ENCODE data around the gene DCANP1.

The DCANP1 gene

DNA sequence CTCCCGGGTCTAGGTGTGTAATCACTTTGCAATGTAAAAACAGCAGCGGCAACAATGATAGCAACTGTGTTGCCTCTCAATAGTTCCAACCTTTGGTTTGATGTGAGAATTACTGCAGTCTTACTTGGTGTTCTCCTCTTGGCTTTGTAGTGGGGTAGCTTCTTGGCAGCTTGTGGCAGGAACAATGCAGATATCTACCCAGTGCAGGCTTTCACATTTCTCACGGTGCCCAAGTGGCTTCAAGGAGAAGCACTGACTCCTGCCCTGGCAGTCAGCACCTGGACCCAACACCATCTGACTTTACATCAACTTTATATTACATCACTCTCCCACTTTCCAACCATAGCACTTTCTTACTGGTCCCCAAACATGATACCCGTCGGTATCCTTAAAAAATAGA, 33.4 kb upstream of the DCANP1 start:
- no peak for DNase-seq (ENCODE audit: low spot score)

DNA sequence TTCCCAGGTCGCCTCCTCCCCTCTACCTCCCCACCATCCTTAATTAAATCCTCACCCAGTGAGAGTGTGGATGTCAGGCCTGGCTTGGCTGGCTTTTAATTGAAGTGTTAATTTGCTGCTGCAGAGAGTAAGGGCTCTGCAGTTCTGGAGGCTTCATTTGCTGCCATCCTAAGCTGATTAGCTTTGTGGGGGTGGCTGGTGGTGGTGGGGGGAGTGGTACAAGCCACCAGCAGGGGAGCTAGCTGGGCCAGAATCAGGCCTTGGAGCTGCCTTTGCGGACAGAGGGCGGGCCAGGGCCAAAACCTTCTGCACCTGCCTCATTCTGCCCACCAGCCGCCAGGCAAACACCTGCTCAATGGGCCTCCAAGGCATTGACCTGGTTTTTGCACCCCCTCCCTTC, 31.8 kb upstream of the DCANP1 start:
- no peak for DNase-seq (ENCODE audit: low spot score)

DNA sequence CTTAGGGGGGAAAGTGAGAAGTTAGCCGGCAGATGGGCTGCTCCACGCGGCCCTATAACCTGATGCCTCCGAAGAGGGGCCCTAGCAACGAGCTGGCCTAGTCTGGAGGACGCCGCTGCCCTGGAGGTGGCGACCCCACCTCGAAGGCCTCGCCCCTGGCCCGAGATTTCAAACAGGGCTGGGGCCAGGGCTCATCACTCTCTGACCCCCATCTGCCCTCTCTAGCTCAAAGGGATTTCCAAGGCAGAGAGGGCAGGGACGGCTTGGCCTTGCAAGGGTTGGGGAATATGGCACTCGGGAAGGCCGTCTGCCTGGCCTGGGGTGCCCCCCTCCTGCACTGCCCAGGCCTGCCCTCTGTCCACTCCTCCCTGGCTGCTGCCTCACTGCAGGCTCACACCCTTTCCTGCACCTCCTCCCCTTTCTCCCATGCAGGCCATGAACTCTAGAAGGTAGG, 30.5 kb upstream of the DCANP1 start:
- DNase-seq (ENCODE audit: low spot score), result no peak

DNA sequence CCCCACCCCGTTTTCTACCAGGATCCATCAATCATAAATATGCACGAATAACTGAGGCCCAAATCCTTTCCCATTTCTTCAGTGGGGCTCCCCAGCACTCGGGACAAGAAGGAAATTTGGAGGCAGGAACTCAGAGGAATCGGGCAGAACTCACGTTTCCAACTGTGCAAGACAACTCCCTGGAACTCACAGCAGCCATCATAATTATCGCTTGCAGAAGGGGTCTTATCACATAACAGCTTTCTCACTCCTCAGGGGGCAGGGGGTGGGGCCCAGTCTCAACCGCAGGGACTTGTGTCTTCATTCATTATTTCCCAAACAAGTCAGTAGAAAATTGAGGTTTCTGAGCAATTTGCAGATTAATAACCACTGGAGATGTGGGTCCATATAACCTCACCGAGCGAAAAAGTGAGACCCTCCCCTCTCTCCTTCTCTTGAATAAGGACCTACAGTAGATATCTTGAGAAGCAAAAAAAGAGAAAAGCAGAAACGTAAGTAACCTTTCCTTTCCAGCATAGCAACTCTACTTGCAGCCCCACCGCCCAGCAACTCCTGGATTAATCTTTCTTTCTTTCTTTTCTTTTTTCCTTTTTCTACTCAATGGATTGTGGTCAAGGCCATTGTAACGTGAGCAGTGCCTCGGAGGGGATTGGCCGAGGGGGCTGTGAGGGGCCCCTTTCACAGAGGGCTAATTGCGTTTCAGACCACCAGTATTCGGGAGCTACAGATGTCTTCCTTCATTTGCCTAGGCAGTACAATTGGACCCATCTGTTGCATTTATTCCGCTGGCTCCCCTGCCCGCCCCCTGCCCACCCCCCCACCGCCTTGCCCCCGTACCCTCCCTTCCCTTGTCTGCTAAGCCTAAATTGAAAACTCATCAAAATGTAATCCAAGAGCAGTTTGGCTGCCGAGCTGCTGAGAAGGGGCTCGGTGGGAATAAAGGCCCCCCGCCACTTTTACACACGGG, 29.8 kb upstream of the DCANP1 start:
- no peak for DNase-seq (ENCODE audit: low spot score)

DNA sequence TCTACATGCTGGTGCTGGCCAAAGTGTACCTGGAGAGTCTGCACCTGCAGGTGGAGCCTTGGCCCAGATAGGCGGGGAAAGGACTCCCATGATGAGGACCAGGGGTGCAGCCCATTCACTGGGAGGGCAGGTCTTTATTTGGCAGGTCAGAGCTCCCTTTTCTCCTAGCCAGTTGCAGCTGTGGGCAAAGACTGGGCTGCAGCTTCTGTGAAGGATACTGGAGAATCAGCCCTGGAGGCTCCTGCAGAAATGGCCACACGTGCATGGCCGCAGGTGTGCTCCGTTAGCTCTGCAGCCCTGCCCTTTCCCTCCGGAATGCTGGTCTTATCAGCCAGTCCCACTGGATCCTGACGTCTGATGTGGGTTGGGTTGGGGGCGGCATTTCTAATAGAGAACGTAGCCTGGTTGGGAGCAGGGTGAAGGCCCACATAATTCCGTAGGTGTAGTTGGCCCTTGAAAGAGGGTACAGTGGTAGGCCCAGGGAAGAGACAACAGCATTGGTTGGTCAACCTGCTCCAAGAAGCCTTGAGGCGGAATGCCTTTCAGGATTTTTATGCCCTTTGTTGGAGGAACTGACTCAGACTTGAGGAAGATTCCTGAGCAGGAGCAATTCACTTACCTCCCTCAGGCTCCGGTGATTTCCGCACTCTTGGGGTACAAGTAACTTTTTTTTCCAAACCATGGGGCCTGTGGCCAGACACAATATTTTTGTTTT, 27.0 kb upstream of the DCANP1 start:
- DNase-seq (ENCODE audit: low spot score), result no peak

DNA sequence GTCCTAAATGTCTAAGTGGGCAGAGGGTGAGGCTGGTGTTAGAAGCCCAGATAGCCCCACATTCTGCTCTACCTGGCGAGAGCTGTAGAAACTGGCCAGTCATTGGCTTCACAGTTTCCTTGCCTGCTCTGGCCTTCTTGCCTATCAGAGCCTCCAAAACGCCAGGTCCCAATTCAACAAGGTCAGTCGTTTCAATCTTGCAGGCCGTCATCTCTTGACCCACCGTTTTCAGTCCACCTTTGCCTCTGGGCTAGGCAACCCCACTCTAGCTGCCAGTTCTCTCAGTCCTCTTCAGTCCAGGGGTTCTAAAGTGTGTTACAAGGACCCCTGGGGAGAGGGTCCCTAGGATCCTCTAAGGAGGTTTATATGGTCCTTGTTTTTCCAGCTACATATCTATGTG, 25.0 kb upstream of the DCANP1 start:
- no peak for DNase-seq (ENCODE audit: low spot score)

DNA sequence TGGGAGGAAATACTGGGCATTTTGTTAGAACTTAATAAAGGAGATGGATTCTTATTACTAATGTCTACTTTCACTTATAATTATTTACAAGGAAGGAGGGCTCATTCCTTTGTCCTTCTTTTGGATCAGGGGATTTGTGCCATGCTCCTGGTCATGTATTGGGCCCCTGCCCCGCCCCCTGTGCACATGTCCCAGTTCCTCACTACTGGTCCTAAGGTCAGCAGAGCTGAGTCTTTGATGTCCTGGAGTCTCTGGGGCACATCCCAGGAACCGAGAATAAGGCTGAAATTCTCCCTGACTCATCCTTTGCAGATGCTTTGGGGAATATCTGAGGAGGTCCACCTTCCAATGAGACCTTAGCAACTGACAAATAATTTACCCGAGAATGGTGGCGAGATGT, 24.6 kb upstream of the DCANP1 start:
- no peak for DNase-seq (ENCODE audit: low spot score)

DNA sequence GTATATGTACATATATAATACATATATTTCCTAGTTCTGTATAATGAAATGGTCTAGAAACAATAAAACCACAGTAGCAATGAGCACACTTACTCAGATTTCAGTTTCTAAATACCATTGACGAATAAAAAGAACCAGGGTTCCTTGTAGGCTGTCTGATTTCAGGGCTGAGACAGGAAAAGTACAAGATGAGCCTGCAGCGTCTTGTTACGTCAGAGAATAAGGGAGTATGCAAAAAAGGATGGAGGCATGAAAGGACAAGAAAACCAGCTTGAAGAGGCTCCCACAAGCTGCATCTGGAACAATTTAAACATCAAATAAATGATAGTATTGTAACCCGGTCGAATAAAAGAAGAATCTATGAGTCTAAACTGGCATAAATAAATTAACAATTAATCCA, 22.8 kb upstream of the DCANP1 start:
- DNase-seq (ENCODE audit: low spot score), result no peak

DNA sequence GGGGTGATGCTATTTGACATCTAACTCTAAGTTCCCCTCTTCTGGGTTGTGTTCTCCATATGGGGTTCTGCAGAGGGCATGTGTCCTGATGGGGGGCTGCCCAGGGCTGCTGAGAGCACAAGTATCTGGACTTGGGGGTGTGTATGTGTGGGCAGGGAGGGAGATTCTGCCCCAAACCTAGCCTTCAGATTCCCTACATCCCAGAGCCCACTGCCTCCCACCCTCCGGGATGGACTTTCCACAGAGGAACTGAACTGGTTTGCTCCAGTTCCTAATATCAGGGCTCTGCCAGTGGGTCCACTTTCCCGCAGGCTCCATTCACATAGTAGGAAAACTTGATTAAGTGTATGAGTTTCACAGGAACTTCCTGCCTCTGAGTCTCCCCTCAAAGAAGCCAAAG, 21.4 kb upstream of the DCANP1 start:
- DNase-seq (ENCODE audit: low spot score), result no peak

DNA sequence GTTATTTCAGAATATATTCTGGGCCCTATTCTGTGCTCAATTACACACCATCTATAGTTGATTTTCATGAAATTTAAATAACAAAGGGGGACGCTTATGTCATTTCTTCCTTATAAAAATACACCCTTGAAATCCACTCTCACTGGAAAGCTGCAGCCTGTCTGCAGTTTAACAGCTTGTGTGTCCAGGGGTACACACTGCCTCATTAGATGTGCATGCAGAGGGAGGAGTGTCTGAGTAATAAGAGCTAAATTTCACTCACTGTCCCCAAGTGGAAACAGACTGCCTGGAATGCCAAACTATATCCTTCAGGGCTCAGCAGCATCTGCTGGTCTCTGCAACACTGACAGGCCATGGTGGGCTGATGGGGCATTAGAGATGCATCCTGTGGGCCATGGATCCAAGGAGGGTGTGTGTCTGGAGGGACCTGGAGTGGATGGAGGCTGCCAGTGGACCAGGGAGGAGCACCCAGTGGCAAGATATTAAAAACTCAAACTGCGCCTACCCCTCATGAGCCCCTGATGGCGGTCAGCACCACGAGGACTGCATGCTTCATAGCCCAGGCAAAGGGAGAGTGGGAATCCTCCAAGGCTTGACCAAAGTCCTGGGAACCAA, 20.8 kb upstream of the DCANP1 start:
- no peak for DNase-seq (ENCODE audit: low spot score)

DNA sequence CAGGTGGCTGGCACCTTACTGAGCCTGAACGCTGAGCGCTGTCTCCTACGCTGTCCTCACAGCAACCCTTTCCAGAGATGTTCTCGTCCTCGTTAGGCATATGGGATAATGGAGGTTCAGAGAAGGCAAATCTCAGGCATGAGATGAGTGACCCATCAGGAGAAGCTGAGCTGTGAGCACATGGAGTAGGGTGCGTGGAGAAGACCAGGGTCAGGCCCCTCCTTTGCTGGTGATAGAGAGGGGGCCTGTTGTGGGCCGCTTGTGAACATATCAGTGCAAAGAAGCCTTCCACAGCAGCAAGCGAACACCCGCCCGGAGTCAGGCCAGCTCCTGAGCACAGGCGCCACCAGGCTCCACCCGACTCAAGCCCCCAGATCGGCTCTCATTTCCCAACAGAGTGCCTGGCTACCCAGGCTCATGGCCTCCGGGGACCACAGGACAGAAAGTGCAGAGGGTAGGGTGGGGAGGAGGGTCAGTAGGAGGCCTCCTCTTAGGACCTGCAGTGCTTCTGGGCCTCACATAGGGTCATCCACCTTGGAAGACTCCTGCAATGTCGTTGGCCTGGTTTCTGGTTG, 20.0 kb upstream of the DCANP1 start:
- DNase-seq (ENCODE audit: low spot score), result no peak

DNA sequence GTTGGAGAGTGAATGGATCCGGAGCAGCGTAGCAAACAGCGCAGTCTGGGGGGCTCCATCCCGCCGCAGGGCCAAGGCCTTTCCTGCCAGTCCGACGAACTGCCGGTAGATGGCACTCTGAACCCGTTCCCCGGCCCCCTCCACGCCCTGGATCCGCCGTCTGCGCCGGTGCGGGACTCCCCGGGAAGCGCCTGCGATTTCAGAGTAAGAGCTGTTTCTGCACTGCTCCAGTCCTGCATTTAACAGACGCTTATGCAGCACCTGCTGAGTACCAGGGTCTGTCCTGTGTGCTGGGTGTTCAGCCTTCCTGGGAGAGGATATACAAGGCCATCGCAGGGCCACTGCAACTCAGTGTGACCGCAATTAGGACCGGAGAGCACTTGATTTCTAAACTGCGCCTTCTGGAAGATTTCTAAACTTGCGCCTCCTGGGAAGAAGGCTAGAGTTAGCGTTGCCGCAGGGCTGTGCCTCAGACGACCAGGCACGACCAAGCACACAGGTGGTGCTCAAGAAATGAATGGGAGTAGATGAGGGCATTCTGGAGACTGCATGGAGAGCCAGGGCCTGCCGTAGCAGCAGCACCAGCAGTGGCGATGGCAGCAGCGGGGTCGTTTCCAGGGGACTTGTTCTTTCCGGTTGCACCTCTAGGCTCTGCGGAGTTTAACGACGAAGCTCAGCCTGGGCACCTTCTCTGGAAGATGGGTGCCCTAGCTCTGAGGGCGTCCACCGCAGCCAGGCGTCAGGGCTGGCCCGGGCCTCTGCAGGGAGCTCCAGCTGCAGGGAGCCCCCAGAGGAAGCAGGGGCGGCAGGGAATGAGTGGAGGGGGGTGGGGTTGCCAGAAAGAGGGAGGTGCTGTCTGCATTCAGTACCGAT, 19.3 kb upstream of the DCANP1 start:
- DNase-seq (ENCODE audit: low spot score), result peak; percentile 68

DNA sequence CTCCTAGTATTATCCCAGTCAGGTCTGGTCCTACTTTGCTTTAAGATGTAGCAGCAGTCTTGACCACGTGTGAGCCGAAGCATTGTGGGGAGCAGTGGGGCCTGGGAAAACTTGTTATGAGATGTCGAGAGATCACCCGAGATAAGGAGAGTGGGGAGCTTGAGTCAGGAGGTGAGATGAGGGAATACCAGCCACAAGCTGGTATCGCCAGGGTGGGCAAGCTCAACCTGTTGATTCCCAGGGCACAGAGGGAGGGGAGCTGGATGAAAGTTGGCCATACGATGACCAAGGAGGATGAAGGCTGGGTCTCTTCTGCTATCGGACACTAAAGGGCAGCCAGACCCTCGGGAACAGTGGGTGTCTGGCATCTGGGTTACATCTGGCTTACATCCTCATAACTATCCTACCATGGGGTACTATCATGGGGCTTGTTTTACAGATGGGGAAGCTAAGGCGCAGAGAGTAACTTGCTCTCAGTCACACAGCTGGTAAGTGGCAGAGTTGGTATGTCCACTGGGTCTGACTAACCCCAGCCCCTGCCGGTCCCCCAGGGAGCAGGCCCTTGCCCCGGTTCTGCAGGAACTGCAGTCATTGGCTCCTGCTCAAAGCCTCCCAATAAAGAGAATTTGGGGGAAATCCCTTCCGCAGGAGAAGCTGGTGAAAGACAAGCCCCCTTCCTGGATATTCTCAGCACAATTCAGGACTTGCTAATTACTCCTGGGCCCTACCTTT, 18.4 kb upstream of the DCANP1 start:
- DNase-seq (ENCODE audit: low spot score), result no peak

DNA sequence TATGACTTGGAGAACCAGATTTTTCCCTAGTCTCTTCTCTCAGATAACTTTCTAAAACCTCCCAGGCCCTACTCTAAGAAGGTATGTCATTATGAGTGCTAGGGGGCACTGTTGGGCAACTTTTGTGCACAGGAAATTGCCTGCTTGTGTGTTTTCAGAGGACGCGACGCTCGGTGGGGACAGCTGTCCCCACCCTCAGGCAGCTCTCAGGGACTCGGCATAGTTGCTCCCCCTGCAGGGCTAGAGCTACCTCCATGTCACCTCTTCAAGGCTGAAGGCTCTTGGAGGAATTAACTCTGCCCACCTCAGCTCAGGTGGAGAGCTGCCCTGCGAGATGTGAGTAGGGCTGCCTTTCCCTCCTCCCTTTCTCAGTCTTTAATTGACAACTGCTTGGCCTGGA, 15.2 kb upstream of the DCANP1 start:
- peak; percentile 68 for DNase-seq (ENCODE audit: low spot score)

DNA sequence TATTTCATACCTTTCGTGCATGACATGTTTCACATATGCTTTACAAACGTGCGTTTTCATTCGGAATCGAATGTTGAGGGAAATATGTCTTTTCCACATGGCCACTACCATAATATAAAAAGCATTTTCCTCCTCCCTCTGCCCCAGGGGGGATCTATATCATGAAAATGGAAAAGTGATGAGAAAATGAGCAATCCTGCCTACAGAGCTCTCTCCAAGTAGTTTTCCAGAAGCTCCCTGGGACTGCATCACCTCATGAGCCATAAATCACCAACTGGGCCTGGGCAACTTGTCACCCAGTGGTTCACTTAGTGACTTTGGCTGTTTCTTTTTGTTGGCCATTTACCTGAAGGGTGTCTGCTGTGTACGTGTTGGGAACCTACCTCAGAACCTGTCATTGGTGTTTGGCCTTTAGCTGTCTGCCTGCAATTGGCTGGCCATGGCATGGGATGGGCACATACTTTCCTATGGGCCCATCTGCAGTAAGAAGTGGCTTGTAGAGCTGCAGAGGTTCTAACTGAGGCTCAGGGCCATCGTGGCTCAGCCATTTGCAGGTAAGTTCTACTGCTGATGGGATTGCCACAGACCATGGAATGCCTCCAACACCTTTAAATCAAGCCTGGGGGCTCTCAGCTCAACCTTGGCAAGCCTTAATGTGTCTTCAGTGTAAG, 14.5 kb upstream of the DCANP1 start:
- no peak for DNase-seq (ENCODE audit: low spot score)

DNA sequence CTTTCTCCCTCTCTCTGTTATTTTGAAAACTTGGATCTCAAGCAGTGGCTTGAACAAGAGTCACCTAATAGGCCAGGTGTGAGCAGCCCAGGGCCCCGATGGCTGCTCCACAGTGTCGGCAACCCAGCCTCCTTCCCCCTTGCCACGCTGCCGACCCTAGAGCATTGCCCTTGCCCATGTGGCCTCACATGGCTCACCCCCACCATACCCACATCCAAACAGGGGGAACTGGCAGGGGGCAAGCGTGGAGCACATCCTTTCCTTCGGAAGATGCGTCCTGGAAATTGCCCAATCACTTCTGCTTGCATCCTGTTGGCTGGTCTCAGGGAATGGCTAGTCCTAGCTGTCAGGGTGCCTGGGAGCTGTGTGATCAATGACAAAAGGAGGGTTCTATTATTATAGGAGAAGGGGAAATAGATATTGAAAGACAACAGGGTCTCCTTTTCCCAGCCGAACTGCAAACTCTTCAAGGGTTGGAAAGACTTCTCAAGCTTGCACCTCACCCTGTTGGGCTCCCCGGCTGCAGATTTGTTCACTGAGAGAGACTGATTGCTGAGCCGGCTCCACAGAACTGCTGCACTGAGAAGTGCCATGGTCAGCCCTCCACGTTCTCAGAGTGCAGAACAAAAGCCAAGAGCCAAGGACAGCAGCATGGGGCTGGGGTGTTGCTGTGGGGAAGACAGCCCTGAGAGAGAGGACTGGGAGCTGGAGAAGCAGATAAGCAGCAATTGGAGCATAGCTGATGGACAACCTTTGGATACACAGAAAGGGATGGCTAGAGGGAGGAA, 13.3 kb upstream of the DCANP1 start:
- DNase-seq (ENCODE audit: low spot score), result no peak

DNA sequence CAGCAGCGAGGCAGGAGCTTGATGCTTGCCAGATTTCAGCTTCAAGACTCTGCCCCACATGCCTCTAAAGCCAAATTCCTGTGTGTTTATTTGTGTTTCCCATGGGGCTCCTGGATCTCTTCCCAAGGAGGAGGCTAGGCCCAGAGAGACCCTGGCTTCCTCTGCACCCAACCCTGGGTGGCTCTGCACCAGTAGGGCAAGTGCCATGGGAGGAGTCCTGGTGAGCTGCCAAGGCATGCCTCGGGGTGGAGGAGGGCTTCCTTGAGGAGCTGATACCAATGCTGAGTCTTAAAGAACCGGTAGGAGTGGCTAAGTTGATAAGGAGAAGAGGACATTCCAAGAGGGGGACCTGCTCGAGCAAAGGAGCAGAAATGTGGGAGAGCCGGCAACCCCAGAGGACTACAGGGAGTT, 11.8 kb upstream of the DCANP1 start:
- DNase-seq (ENCODE audit: low spot score), result no peak

DNA sequence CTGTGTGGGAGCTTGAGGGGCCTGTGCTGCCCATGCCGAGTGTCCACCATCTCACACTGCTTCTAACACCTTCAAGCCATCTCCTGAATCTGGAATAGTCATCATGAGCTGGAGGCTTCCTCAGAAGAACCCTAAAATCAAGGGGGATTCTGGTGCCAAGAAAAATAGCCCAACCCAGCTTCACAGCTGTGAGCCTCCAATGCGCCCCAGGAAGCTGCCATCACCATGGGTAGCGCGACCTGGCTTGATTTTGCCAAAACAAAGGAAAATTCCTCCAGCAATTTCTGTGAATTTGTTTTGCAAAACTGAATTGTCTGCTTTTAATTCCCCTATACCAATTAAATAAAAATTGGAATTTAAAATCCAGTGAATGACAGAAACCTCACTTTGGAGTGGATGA, 11.2 kb upstream of the DCANP1 start:
- DNase-seq (ENCODE audit: low spot score), result no peak

DNA sequence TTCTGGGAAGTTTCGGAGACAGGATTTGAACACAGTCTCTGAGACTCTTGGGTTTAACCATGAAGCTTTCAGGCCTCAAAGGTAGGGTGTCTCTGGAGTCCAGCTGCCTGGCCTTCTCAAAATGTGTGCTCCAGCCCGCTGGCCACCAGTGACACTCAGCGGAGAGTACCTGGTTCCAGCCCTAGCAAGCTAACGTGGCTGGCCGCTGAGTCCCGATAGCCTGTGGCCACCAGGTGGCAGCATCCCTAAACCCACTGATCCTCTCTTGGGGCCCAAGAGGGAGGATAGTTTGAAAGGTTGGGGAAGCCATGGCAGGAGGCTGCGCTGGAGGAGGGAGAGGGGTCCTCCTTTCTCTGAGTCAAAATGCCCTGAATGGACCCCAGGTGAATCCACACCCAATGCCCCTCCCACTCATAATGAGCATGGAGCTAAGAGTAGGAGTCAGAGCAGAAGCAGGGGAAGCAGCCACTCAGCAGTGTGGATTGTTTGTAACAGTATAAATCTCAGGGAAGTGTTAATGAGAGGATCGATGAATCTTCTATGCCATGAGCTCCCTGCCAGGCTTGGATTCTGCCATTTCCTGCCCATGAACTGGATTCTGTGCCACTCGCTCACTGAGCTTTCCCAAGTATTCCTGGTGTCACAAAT, 10.4 kb upstream of the DCANP1 start:
- DNase-seq (ENCODE audit: low spot score), result peak; percentile 62
